IMR-90 (cell line): ENCODE data around the gene DRD3. TPM values are rescaled to one million over a fixed set of nuclear protein-coding genes. Genes with fewer than 3 reads are reported as not detected.

Experiments
- ATAC-seq: fragments of 200-7000 bp; cut with Tn5 transposase; 2 replicates; pipeline ENCODE4 v1.9.1; 2020; ENCODE audit warnings: low read depth, mild to moderate bottlenecking, moderate library complexity
- BruUV-seq: library from RNA; stranded (reverse); fragments of 400-500 nt; replicated peaks from 2 replicates; lab custom pipeline; 2021; lab: Mats Ljungman, UMichigan
- CTCF ChIA-PET: fragments of 300-600 bp; formaldehyde crosslinking; extraction: SDS; loops from one replicate; lab custom pipeline; 2021; ENCODE audit warnings: antibody characterized with exemption; lab: Yijun Ruan, JAX
- POLR2A ChIA-PET: fragments of 300-600 bp; sonication (Branson Sonifier 250); formaldehyde crosslinking; loops from one replicate; lab custom pipeline; 2022; ENCODE audit warnings: antibody characterized with exemption; ENCODE audit not compliant: unreplicated experiment; lab: Charles Lee
- DNase-seq: peaks from one replicate; pipeline ENCODE4 v3.0.0; 2013
- H2AFZ ChIP-seq: replicated peaks from 2 replicates; pipeline ENCODE3; 2013; ENCODE audit warnings: low read length, mild to moderate bottlenecking; ENCODE audit not compliant: poor library complexity
- H2AK5ac ChIP-seq: 2 replicates; pipeline ENCODE4 v1.6.1; 2013; ENCODE audit warnings: low read depth, low read length, inconsistent platforms
- H2AK9ac ChIP-seq: replicated peaks from 2 replicates; pipeline ENCODE3; 2013; ENCODE audit warnings: mild to moderate bottlenecking, low read depth, low read length, moderate library complexity; ENCODE audit not compliant: poor library complexity
- H2BK120ac ChIP-seq: 2 replicates; pipeline ENCODE4 v1.6.1; 2013; ENCODE audit warnings: low read depth, low read length, inconsistent platforms
- H2BK15ac ChIP-seq: 3 replicates; pipeline ENCODE4 v1.6.1; 2013; ENCODE audit warnings: low read depth, low read length, inconsistent platforms
- H2BK20ac ChIP-seq: 2 replicates; pipeline ENCODE4 v1.6.1; 2013; ENCODE audit warnings: low read depth, mild to moderate bottlenecking, inconsistent platforms, low read length, moderate library complexity
- H2BK5ac ChIP-seq: 2 replicates; pipeline ENCODE4 v1.6.1; 2013; ENCODE audit warnings: mild to moderate bottlenecking, low read depth, low read length, inconsistent platforms; ENCODE audit not compliant: poor library complexity, severe bottlenecking
- H3K14ac ChIP-seq: replicated peaks from 2 replicates; pipeline ENCODE4 v1.6.1; 2013; ENCODE audit warnings: low read depth, low read length, inconsistent platforms
- H3K18ac ChIP-seq: 2 replicates; pipeline ENCODE4 v1.6.1; 2013; ENCODE audit warnings: low read depth, low read length, control low read depth
- H3K23ac ChIP-seq: 2 replicates; pipeline ENCODE4 v1.6.1; 2013; ENCODE audit warnings: low read depth, low read length, inconsistent platforms
- H3K27ac ChIP-seq: 2 replicates; pipeline ENCODE4 v1.5.1; 2013; ENCODE audit warnings: mild to moderate bottlenecking, control low read depth, low read length; ENCODE audit not compliant: insufficient read depth
- H3K27me3 ChIP-seq: 2 replicates; pipeline ENCODE4 v1.6.1; 2013; ENCODE audit warnings: low read length; ENCODE audit not compliant: control insufficient read depth, insufficient read depth
- H3K36me3 ChIP-seq: 2 replicates; pipeline ENCODE4 v1.6.1; 2013; ENCODE audit warnings: low read length, mixed read lengths; ENCODE audit not compliant: control insufficient read depth, insufficient read depth
- H3K4ac ChIP-seq: 2 replicates; pipeline ENCODE4 v1.6.1; 2013; ENCODE audit warnings: low read depth, low read length, inconsistent platforms
- H3K4me1 ChIP-seq: 2 replicates; pipeline ENCODE4 v1.6.1; 2013; ENCODE audit warnings: low read length, mixed read lengths; ENCODE audit not compliant: control insufficient read depth, insufficient read depth
- H3K4me2 ChIP-seq: 2 replicates; pipeline ENCODE4 v1.6.1; 2013; ENCODE audit warnings: low read depth, mild to moderate bottlenecking, control low read depth, low read length, moderate library complexity
- H3K4me3 ChIP-seq: 2 replicates; pipeline ENCODE4 v1.5.1; 2013; ENCODE audit warnings: low read depth, mild to moderate bottlenecking, control low read depth, low read length, moderate library complexity; ENCODE audit not compliant: insufficient read depth
- H3K56ac ChIP-seq: 2 replicates; pipeline ENCODE4 v1.6.1; 2013; ENCODE audit warnings: low read length, inconsistent platforms; ENCODE audit not compliant: insufficient read depth; ENCODE audit errors: extremely low read depth
- H3K79me1 ChIP-seq, 2 experiments: 2 replicates each; pipeline ENCODE4 v1.6.1; 2013; ENCODE audit warnings: low read length in 2 of 2, inconsistent platforms in 1 of 2, low read depth in 1 of 2
- H3K9ac ChIP-seq: 2 replicates; pipeline ENCODE4 v1.6.1; 2013; ENCODE audit warnings: low read depth, low read length, control low read depth
- H3K9me1 ChIP-seq: 2 replicates; pipeline ENCODE4 v1.6.1; 2013; ENCODE audit warnings: low read length, inconsistent platforms; ENCODE audit not compliant: insufficient read depth
- H3K9me3 ChIP-seq: 2 replicates; pipeline ENCODE4 v1.6.1; 2013; ENCODE audit warnings: low read length; ENCODE audit not compliant: control insufficient read depth, insufficient read depth
- H4K20me1 ChIP-seq: 2 replicates; pipeline ENCODE4 v1.6.1; 2013; ENCODE audit warnings: low read length, inconsistent platforms; ENCODE audit not compliant: insufficient read depth
- H4K5ac ChIP-seq: 2 replicates; pipeline ENCODE4 v1.6.1; 2013; ENCODE audit warnings: mild to moderate bottlenecking, low read depth, low read length, control low read depth
- H4K8ac ChIP-seq, 2 experiments: 2 replicates each; pipeline ENCODE4 v1.6.1; 2013; ENCODE audit warnings: low read depth in 2 of 2, low read length in 2 of 2, control low read depth in 1 of 2, inconsistent platforms in 1 of 2
- H4K91ac ChIP-seq: 2 replicates; pipeline ENCODE4 v1.6.1; 2013; ENCODE audit warnings: low read depth, low read length, inconsistent platforms; ENCODE audit not compliant: insufficient read depth
- BHLHE40 ChIP-seq: fragments of 150-350 bp; IDR thresholded peaks from 2 replicates; pipeline ENCODE4 v1.6.1; 2016; ENCODE audit warnings: mild to moderate bottlenecking, low read depth, low read length
- CEBPB ChIP-seq: IDR thresholded peaks from 2 replicates; pipeline ENCODE4 v1.6.1; 2012; ENCODE audit warnings: low read depth, low read length, improper control_type of control experiment
- CHD1 ChIP-seq: IDR thresholded peaks from 2 replicates; pipeline ENCODE4 v1.6.1; 2012; ENCODE audit warnings: low read depth, low read length, improper control_type of control experiment
- CTCF ChIP-seq: conservative IDR thresholded peaks from 2 replicates; pipeline ENCODE4 v1.5.1; 2012; ENCODE audit warnings: mild to moderate bottlenecking, low read depth, low read length, improper control_type of control experiment
- ELK1 ChIP-seq: fragments of 150-350 bp; IDR thresholded peaks from 2 replicates; pipeline ENCODE4 v1.6.1; 2016; ENCODE audit warnings: low read depth, mild to moderate bottlenecking, low read length, moderate library complexity, borderline replicate concordance
- FOS ChIP-seq: fragments of 150-350 bp; IDR thresholded peaks from 2 replicates; pipeline ENCODE4 v1.6.1; 2016; ENCODE audit warnings: low read depth, low read length
- MAFK ChIP-seq: IDR thresholded peaks from 2 replicates; pipeline ENCODE4 v1.6.1; 2012; ENCODE audit warnings: low read depth, low read length, improper control_type of control experiment
- MAZ ChIP-seq: IDR thresholded peaks from 2 replicates; pipeline ENCODE4 v1.6.1; 2012; ENCODE audit warnings: low read depth, mild to moderate bottlenecking, low read length, improper control_type of control experiment, moderate library complexity, borderline replicate concordance
- MXI1 ChIP-seq: IDR thresholded peaks from 2 replicates; pipeline ENCODE4 v1.6.1; 2012; ENCODE audit warnings: low read depth, mild to moderate bottlenecking, low read length, moderate library complexity, borderline replicate concordance
- NFE2L2 ChIP-seq: fragments of 150-350 bp; IDR thresholded peaks from 2 replicates; pipeline ENCODE4 v1.6.1; 2016; ENCODE audit warnings: low read depth, mild to moderate bottlenecking, low read length
- POLR2A ChIP-seq: IDR thresholded peaks from 2 replicates; pipeline ENCODE4 v1.6.1; 2012; ENCODE audit warnings: mild to moderate bottlenecking, low read depth, low read length
- RAD21 ChIP-seq: IDR thresholded peaks from 2 replicates; pipeline ENCODE4 v1.6.1; 2012; ENCODE audit warnings: low read length, improper control_type of control experiment
- RCOR1 ChIP-seq: IDR thresholded peaks from 2 replicates; pipeline ENCODE4 v1.6.1; 2012; ENCODE audit warnings: mild to moderate bottlenecking, low read length, improper control_type of control experiment; ENCODE audit not compliant: insufficient replicate concordance
- RFX5 ChIP-seq: IDR thresholded peaks from 2 replicates; pipeline ENCODE4 v1.8.0; 2012; ENCODE audit warnings: low read depth, mild to moderate bottlenecking, low read length, moderate library complexity
- SMC3 ChIP-seq: fragments of 150-350 bp; IDR thresholded peaks from 2 replicates; pipeline ENCODE4 v1.6.1; 2016; ENCODE audit warnings: low read depth, mild to moderate bottlenecking, antibody characterized with exemption, low read length, moderate library complexity
- USF2 ChIP-seq: fragments of 150-350 bp; IDR thresholded peaks from 2 replicates; pipeline ENCODE4 v1.6.1; 2017; ENCODE audit warnings: mild to moderate bottlenecking, antibody characterized with exemption, low read length, low read depth
- WGBS, 2 experiments: methylation state at CpG; one replicate each; pipeline versions ENCODE4 v1.1.5 to v1.1.7; 2013; ENCODE audit warnings: missing lambda C conversion rate in 2 of 2; ENCODE audit not compliant: insufficient read length in 1 of 2; ENCODE audit errors: extremely low coverage in 2 of 2; 5-methylcytosine and 5-hydroxymethylcytosine counted together
- dilution Hi-C: fragments of 300-500 bp; cut with HindIII; formaldehyde crosslinking; loops from one replicate; pipeline ENCODE4 v1.14.3; 2018; ENCODE audit warnings: low sequenced_read_pairs; ENCODE audit not compliant: unreplicated experiment
- in situ Hi-C: fragments of 300-500 bp; cut with MboI; formaldehyde crosslinking; loops from 3 replicates; pipeline ENCODE4 v1.14.3; 2019; ENCODE audit warnings: low sequenced_read_pairs, inconsistent platforms, mixed read lengths
- intact Hi-C: fragments of 100-400 bp; cut with micrococcal nuclease; formaldehyde crosslinking; loops from 2 replicates; pipeline ENCODE4 v1.10.0; 2022
- polyA plus RNA-seq, 3 experiments: library from polyadenylated mRNA; depleted of rRNA; stranded (reverse); fragments of >200 nt; gene quantifications; 2 replicates each; pipeline ENCODE4 v1.2.3, GENCODE V29; 2012; ENCODE audit warnings: low replicate concordance in 1 of 3
- total RNA-seq: library from RNA; depleted of rRNA; stranded (reverse); fragments of >200 nt; gene quantifications from 2 replicates; pipeline ENCODE4 v1.2.3, GENCODE V29; 2012

DRD3 gene
- total and polyA plus RNA-seq, 2 of the 4 experiments (the other 2 are of a cell fraction) = not detected

GRCh38 chr3:114104414-114104813 is 74.4 kb downstream of the DRD3 start:
- Histone ChIP-seq H2AK9ac (no peak overlapping the region), H3K27ac (no peak overlapping the region), H2AK5ac (no peak overlapping the region), H3K14ac (no peak overlapping the region), H3K23ac (no peak overlapping the region), H3K79me1 (no peaks in the 10 kb centered on the region), H2BK5ac (no peak overlapping the region), H4K20me1 (no peaks in the 10 kb centered on the region), H3K9me3 (no peaks in the 10 kb centered on the region), H3K9me1 (no peaks in the 10 kb centered on the region; the same call in 1 of the 2 replicates), H2BK120ac (no peak overlapping the region), H3K36me3 (no peaks in the 10 kb centered on the region), H4K5ac (no peak overlapping the region), H3K18ac (no peak overlapping the region), H3K56ac (no peak overlapping the region), H2AFZ (no peak overlapping the region), H3K4ac (no peak overlapping the region), H2BK15ac (no peak overlapping the region), H2BK20ac (no peak overlapping the region), H3K4me2 (no peak overlapping the region), H3K4me1 (no peaks in the 10 kb centered on the region), H3K9ac (no peak overlapping the region), H3K27me3 (peaks cover 2% of the 10 kb centered on the region; the same call in 1 of the 2 replicates), H4K91ac (no peak overlapping the region), H4K8ac (no peak overlapping the region), H3K4me3 (no peak overlapping the region)
- POLR2A ChIA-PET = no interaction called here
- intact Hi-C loops = no loop called here
- in situ Hi-C loops = no loop called here
- no peak for TF ChIP-seq USF2
- no peak for TF ChIP-seq NFE2L2
- TF ChIP-seq SMC3 = no peak
- TF ChIP-seq RFX5 = no peak
- TF ChIP-seq ELK1 = no peak
- no peak for TF ChIP-seq RCOR1
- no peak for TF ChIP-seq MAZ
- TF ChIP-seq FOS = no peak
- TF ChIP-seq BHLHE40 = no peak
- no peak for TF ChIP-seq MXI1
- TF ChIP-seq CTCF = no peak
- TF ChIP-seq CEBPB = no peak
- no peak for TF ChIP-seq RAD21
- no peak for TF ChIP-seq MAFK
- no peak for TF ChIP-seq POLR2A
- TF ChIP-seq CHD1 = no peak
- BruUV-seq = no TSS peak
- CTCF ChIA-PET = no interaction called here
- ATAC-seq (peak; percentile 68), DNase-seq (peak; percentile 46)
- WGBS, 2 experiments = no CpG with 5 or more reads among the region's 3 CpGs
- dilution Hi-C loops = no loop called here
